Endodermal cell (in vitro differentiated cells): ENCODE results near the gene IFNG-AS1. TPM values are rescaled to one million over a fixed set of nuclear protein-coding genes. Genes with fewer than 3 reads are reported as not detected.

Experiments
- DNase-seq: peaks from one replicate; pipeline ENCODE4 v3.0.0-alpha.2; 2017
- H3K27ac ChIP-seq: 2 replicates; pipeline ENCODE4 v1.5.1; 2013; ENCODE audit warnings: mild to moderate bottlenecking, low read depth, low read length, moderate library complexity
- H3K27me3 ChIP-seq: 2 replicates; pipeline ENCODE4 v1.6.1; 2013; ENCODE audit warnings: mild to moderate bottlenecking, low read length, moderate library complexity; ENCODE audit not compliant: insufficient read depth, control insufficient read depth, poor library complexity, severe bottlenecking
- H3K36me3 ChIP-seq: 2 replicates; pipeline ENCODE4 v1.7.0; 2013; ENCODE audit warnings: mild to moderate bottlenecking, low read length, moderate library complexity; ENCODE audit not compliant: control insufficient read depth, insufficient read depth
- H3K4me1 ChIP-seq: one replicate; pipeline ENCODE4 v1.7.0; 2013; ENCODE audit warnings: low read length; ENCODE audit not compliant: control insufficient read depth, insufficient read depth
- H3K4me3 ChIP-seq: 2 replicates; pipeline ENCODE4 v1.5.1; 2013; ENCODE audit warnings: mild to moderate bottlenecking, low read length, moderate library complexity
- H3K9ac ChIP-seq: 2 replicates; pipeline ENCODE4 v1.6.1; 2013; ENCODE audit warnings: mild to moderate bottlenecking, low read length, moderate library complexity; ENCODE audit not compliant: poor library complexity, severe bottlenecking; ENCODE audit errors: extremely low read depth
- H3K9me3 ChIP-seq: 2 replicates; pipeline ENCODE4 v1.6.1; 2013; ENCODE audit warnings: mild to moderate bottlenecking, low read length, moderate library complexity; ENCODE audit not compliant: control insufficient read depth
- H3K27ac Mint-ChIP-seq: 2 replicates; pipeline ENCODE4 v1.8.0; 2020; ENCODE audit warnings: mixed read lengths
- H3K27me3 Mint-ChIP-seq: 2 replicates; pipeline ENCODE4 v1.8.0; 2021; ENCODE audit warnings: mild to moderate bottlenecking, mixed read lengths; ENCODE audit not compliant: insufficient read depth
- H3K36me3 Mint-ChIP-seq: 2 replicates; pipeline ENCODE4 v1.8.0; 2020; ENCODE audit warnings: low read depth, mixed read lengths
- H3K4me1 Mint-ChIP-seq: 2 replicates; pipeline ENCODE4 v1.8.0; 2020; ENCODE audit warnings: mixed read lengths
- H3K4me3 Mint-ChIP-seq: 2 replicates; pipeline ENCODE4 v1.8.0; 2020; ENCODE audit warnings: mild to moderate bottlenecking, moderate library complexity, mixed read lengths
- H3K9me3 Mint-ChIP-seq: 2 replicates; pipeline ENCODE4 v1.8.0; 2020; ENCODE audit warnings: mild to moderate bottlenecking, mixed read lengths
- CTCF ChIP-seq: fragments of 200-600 bp; sonication (generic); conservative IDR thresholded peaks from 2 replicates; pipeline ENCODE4 v1.5.0; 2021; ENCODE audit warnings: antibody characterized with exemption, mild to moderate bottlenecking
- WGBS, 2 experiments: methylation state at CpG; one replicate each; pipeline versions ENCODE4 v1.1.5 to v1.1.7; 2013; ENCODE audit warnings: missing lambda C conversion rate in 2 of 2, mixed read lengths in 1 of 2; ENCODE audit not compliant: insufficient coverage in 1 of 2, insufficient read length in 1 of 2; 5-methylcytosine and 5-hydroxymethylcytosine counted together
- total RNA-seq, 2 donors: library from RNA; stranded (reverse); fragmentation: NEBNext Ultra II Directional in 1 of 2; extraction: Animal tissue kit (Norgen Biotek cat#: 25700) in 1 of 2; gene quantifications; 2 replicates in 1 of 2; 3 replicates in 1 of 2; pipeline ENCODE4 v1.2.1, GENCODE V29; 2021

Gene IFNG-AS1
- total RNA-seq, 2 donors from 2014 or later = not detected

DNA sequence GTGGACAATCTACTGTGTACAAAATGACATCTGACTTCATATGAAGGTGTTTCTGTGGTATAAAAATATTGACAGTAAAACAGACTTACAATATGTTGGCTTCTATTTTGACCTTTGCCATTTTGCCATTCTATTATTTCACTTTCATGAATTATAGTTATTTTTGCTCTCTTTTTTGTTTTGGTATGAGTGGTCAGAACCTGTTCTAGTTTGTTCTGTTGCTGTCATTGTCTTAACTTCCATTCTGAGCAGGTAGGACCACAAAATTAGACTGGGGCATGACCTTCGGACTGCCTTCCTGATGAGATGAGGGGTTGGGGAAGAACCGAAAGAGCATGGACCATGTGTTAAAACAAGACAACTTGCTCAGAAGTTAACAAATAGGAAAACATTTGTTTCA, 36.5 kb upstream of the IFNG-AS1 start:
- Histone ChIP-seq H3K4me1 (no peaks in the 10 kb centered on the region), H3K36me3 (no peaks in the 10 kb centered on the region), H3K9me3 (no peaks in the 10 kb centered on the region), H3K27me3 (no peaks in the 10 kb centered on the region), H3K4me3 (no peak overlapping the region), H3K27ac (no peak overlapping the region), H3K9ac (no peak overlapping the region)
- no peaks in the 10 kb centered on the region for H3K4me1 Mint-ChIP-seq
- DNase-seq = no peak
- H3K4me3 Mint-ChIP-seq = no peak overlapping the region
- H3K27ac Mint-ChIP-seq = no peak overlapping the region
- no peak for TF ChIP-seq CTCF
- no peaks in the 10 kb centered on the region for H3K27me3 Mint-ChIP-seq
- WGBS, 2 experiments = 92 to 94% methylated on average over 2 of the region's 2 CpGs
- no peaks in the 10 kb centered on the region for H3K36me3 Mint-ChIP-seq
- H3K9me3 Mint-ChIP-seq = peaks cover 9% of the 10 kb centered on the region

- H3K27me3 Mint-ChIP-seq = no peaks in the 10 kb centered on the region
- H3K27me3 ChIP-seq = no peaks in the 10 kb centered on the region
- H3K36me3 Mint-ChIP-seq = peaks cover 2% of the 10 kb centered on the region
- H3K4me1 ChIP-seq = no peaks in the 10 kb centered on the region
- DNase-seq = no peak
- no peak overlapping the region for H3K9ac ChIP-seq
- H3K4me3 Mint-ChIP-seq = no peak overlapping the region
- no peak overlapping the region for H3K4me3 ChIP-seq
- H3K9me3 Mint-ChIP-seq = peaks cover 12% of the 10 kb centered on the region
- no peak overlapping the region for H3K27ac Mint-ChIP-seq
- H3K36me3 ChIP-seq = no peaks in the 10 kb centered on the region
- no peak overlapping the region for H3K27ac ChIP-seq
- peaks cover 10% of the 10 kb centered on the region for H3K4me1 Mint-ChIP-seq
- no peak for TF ChIP-seq CTCF
- WGBS, 2 experiments = 90 to 93% methylated on average over 3 to 4 of the region's 4 CpGs
- peaks cover 20% of the 10 kb centered on the region for H3K9me3 ChIP-seq
Observed at GRCh38 chr12:67957383-67957782, 31.9 kb upstream of the IFNG-AS1 start.

- no peak overlapping the region for H3K4me3 ChIP-seq
- H3K27me3 Mint-ChIP-seq = no peaks in the 10 kb centered on the region
- H3K9me3 Mint-ChIP-seq = peaks cover 12% of the 10 kb centered on the region
- 85 to 88% methylated on average over 2 to 3 of the region's 4 CpGs for WGBS, 2 experiments
- no peaks in the 10 kb centered on the region for H3K36me3 ChIP-seq
- peaks cover 20% of the 10 kb centered on the region for H3K9me3 ChIP-seq
- H3K4me3 Mint-ChIP-seq = no peak overlapping the region
- no peak for DNase-seq
- H3K27ac Mint-ChIP-seq = no peak overlapping the region
- no peak for TF ChIP-seq CTCF
- H3K9ac ChIP-seq = no peak overlapping the region
- peaks cover 18% of the 10 kb centered on the region for H3K4me1 Mint-ChIP-seq
- no peak overlapping the region for H3K27ac ChIP-seq
- H3K36me3 Mint-ChIP-seq = peaks cover 2% of the 10 kb centered on the region
- no peaks in the 10 kb centered on the region for H3K27me3 ChIP-seq
- H3K4me1 ChIP-seq = peaks cover 5% of the 10 kb centered on the region
Observed at GRCh38 chr12:67958187-67958586, 31.1 kb upstream of the IFNG-AS1 start.
